Measurements from ENCODE around the gene SLC29A3. TPM values are rescaled to one million over a fixed set of nuclear protein-coding genes. Genes with fewer than 3 reads are reported as not detected.

Gene SLC29A3
- total and polyA plus RNA-seq, 10 of the 15 experiments (the other 5 are each of a cell fraction or from before 2014, with no cell fraction given): 1.5 to 4.0 (median 2.7) TPM

- TF ChIP-seq ZNF687 (IDR thresholded peaks at IDR 0.05): no peak
- TF ChIP-seq FOXM1 (IDR thresholded peaks at IDR 0.05; ENCODE audit: low read depth, low read length): no peak
- TF ChIP-seq ZBTB11 (CRISPR knock-in tag; IDR thresholded peaks at IDR 0.05): no peak
- TF ChIP-seq KDM1A (IDR thresholded peaks at IDR 0.05; ENCODE audit: borderline replicate concordance): no peak
- no peak for TF ChIP-seq TAF1 (IDR thresholded peaks at IDR 0.05; ENCODE audit: borderline replicate concordance, low read depth, low read length)
- no peak for TF ChIP-seq EED (IDR thresholded peaks at IDR 0.05; ENCODE audit: low read depth)
- no peak for TF ChIP-seq PAX5 (IDR thresholded peaks at IDR 0.05; ENCODE audit: borderline replicate concordance, low read depth, low read length)
- no peak for TF ChIP-seq SP1 (IDR thresholded peaks at IDR 0.05; ENCODE audit: low read depth, low read length)
- TF ChIP-seq CBX5 (IDR thresholded peaks at IDR 0.05; ENCODE audit: low read depth): no peak
- TF ChIP-seq HDGF (IDR thresholded peaks at IDR 0.05): no peak
- TF ChIP-seq ATF7 (IDR thresholded peaks at IDR 0.05; ENCODE audit: low read depth): no peak
- TF ChIP-seq RELA (IDR thresholded peaks at IDR 0.05; ENCODE audit: borderline replicate concordance, partially characterized antibody): no peak
Observed at GRCh38 chr10:71292624-71293445, 26.2 kb upstream of the SLC29A3 start (continued).

All from GM12878 (cell line).